Smooth muscle cell (in vitro differentiated cells): ENCODE data around the gene PLXDC1. TPM values are rescaled to one million over a fixed set of nuclear protein-coding genes. Genes with fewer than 3 reads are reported as not detected.
"Not testable (repeated sequence)": the region's sequence is repeated elsewhere in the genome, so short reads cannot be mapped to it uniquely, and the experiment has no call there.

Experiments used
- DNase-seq: peaks from one replicate; lab custom pipeline; 2025; ENCODE audit not compliant: unreplicated experiment; lab: John Stamatoyannopoulos, UW
- H2AFZ ChIP-seq: fragments of 200-600 bp; sonication (generic); 2 replicates; pipeline ENCODE4 v1.6.0; 2016; ENCODE audit warnings: antibody characterized with exemption, low read depth, mild to moderate bottlenecking
- H3F3A ChIP-seq: fragments of 200-600 bp; sonication (generic); 2 replicates; pipeline ENCODE4 v1.6.0; 2017; ENCODE audit warnings: antibody characterized with exemption, low read depth
- H3K27ac ChIP-seq: fragments of 200-600 bp; sonication (generic); 2 replicates; pipeline ENCODE4 v1.5.1; 2016; ENCODE audit warnings: low read depth, mild to moderate bottlenecking
- H3K27me3 ChIP-seq: fragments of 200-600 bp; sonication (generic); 2 replicates; pipeline ENCODE4 v1.6.1; 2016; ENCODE audit warnings: low read depth, mild to moderate bottlenecking
- H3K36me3 ChIP-seq: fragments of 200-600 bp; sonication (generic); 2 replicates; pipeline ENCODE4 v1.5.1; 2016; ENCODE audit warnings: low read depth
- H3K4me1 ChIP-seq: fragments of 200-600 bp; sonication (generic); 2 replicates; pipeline ENCODE4 v1.5.1; 2016; ENCODE audit warnings: low read depth
- H3K4me2 ChIP-seq: fragments of 200-600 bp; sonication (generic); 2 replicates; pipeline ENCODE4 v1.6.0; 2016; ENCODE audit warnings: mild to moderate bottlenecking
- H3K4me3 ChIP-seq: fragments of 200-600 bp; sonication (generic); 2 replicates; pipeline ENCODE4 v1.5.1; 2016; ENCODE audit warnings: mild to moderate bottlenecking
- H3K79me2 ChIP-seq: fragments of 200-600 bp; sonication (generic); 2 replicates; pipeline ENCODE4 v1.6.0; 2016; ENCODE audit warnings: low read depth, mild to moderate bottlenecking
- H3K9ac ChIP-seq: fragments of 200-600 bp; sonication (generic); 2 replicates; pipeline ENCODE4 v1.6.0; 2016; ENCODE audit warnings: low read depth
- H3K9me3 ChIP-seq: fragments of 200-600 bp; sonication (generic); replicated peaks from 2 replicates; pipeline ENCODE4 v1.5.1; 2016; ENCODE audit warnings: low read depth
- H4K20me1 ChIP-seq: fragments of 200-600 bp; sonication (generic); 2 replicates; pipeline ENCODE4 v1.6.0; 2016; ENCODE audit warnings: low read depth
- WGBS: methylation state at CpG from one replicate; pipeline ENCODE4 v1.1.7; 2016; ENCODE audit warnings: low lambda C conversion rate; 5-methylcytosine and 5-hydroxymethylcytosine counted together
- polyA plus RNA-seq: library from polyadenylated mRNA; unstranded; fragments of >200 nt; fragmentation: Nextera tagmentation; extraction: Ambion mirVana; gene quantifications from 2 replicates; pipeline ENCODE4 v1.2.1, GENCODE V29; 2016
- total RNA-seq: library from RNA; depleted of rRNA; stranded (reverse); fragments of >200 nt; gene quantifications from 2 replicates; pipeline ENCODE4 v1.2.3, GENCODE V29; 2014
- TF ChIP-seq, protein P1 (sequence below): fragments of 200-600 bp; sonication (generic); IDR thresholded peaks from 2 replicates; pipeline ENCODE4 v1.5.1; 2017; ENCODE audit warnings: borderline replicate concordance, mild to moderate bottlenecking, antibody characterized with exemption; ENCODE audit not compliant: insufficient read depth, poor library complexity, severe bottlenecking

Gene PLXDC1
- total and polyA plus RNA-seq, 2 experiments from 2014 or later, result 17.4 to 18.5 TPM

DNA sequence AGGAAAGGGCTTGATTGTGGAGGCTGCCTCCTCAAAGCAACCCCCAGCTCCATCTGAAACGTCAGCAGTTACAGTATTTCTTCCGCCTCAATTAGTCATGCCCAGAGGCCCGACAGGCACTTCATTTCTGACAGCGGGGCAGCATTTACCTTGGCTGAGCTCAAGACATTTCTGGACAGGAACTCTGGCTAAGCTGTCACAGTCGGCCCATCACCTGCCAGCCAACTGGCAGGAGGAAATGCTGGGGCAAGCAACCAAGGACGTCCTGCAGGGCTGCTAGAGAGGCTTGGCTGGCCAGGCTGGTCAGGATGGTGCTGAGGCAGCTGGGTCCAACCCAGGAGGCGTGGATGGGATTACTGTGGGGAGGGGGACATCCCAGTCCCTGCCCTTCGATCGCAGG is 27.8 kb downstream of the PLXDC1 start:
- Histone ChIP-seq H3K27ac (no peak overlapping the region), H3K9me3 (no peaks in the 10 kb centered on the region), H3K4me2 (no peak overlapping the region), H3K79me2 (no peaks in the 10 kb centered on the region), H3F3A (no peaks in the 10 kb centered on the region), H2AFZ (no peak overlapping the region), H3K27me3 (no peaks in the 10 kb centered on the region), H3K4me3 (no peak overlapping the region), H3K9ac (no peak overlapping the region), H3K4me1 (no peaks in the 10 kb centered on the region), H3K36me3 (no peaks in the 10 kb centered on the region), H4K20me1 (no peaks in the 10 kb centered on the region)
- 75% methylated on average over 9 of the region's 9 CpGs for WGBS
- TF ChIP-seq, protein P1, sequence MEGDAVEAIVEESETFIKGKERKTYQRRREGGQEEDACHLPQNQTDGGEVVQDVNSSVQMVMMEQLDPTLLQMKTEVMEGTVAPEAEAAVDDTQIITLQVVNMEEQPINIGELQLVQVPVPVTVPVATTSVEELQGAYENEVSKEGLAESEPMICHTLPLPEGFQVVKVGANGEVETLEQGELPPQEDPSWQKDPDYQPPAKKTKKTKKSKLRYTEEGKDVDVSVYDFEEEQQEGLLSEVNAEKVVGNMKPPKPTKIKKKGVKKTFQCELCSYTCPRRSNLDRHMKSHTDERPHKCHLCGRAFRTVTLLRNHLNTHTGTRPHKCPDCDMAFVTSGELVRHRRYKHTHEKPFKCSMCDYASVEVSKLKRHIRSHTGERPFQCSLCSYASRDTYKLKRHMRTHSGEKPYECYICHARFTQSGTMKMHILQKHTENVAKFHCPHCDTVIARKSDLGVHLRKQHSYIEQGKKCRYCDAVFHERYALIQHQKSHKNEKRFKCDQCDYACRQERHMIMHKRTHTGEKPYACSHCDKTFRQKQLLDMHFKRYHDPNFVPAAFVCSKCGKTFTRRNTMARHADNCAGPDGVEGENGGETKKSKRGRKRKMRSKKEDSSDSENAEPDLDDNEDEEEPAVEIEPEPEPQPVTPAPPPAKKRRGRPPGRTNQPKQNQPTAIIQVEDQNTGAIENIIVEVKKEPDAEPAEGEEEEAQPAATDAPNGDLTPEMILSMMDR, result no peak
- no peak for DNase-seq

DNA sequence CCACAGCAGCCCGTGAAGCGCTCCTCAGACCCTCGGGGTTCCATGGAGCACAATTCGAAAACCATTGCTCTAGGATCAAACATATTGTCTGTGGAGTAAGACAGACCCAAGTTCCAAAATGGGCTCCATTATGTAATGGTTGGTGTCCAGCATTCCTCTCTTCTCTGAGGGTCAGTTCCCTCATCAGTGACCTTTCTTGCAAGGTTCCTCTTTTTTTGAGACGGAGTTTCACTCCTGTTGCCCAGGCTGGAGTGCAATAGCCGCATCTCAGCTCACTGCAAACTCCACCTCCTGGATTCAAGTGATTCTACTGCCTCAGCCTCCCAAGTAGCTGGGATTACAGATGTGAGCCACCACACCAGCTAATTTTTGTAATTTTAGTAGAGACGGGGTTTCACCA is 28.4 kb downstream of the PLXDC1 start:
- Histone ChIP-seq H3K79me2 (no peaks in the 10 kb centered on the region), H3K4me3 (no peak overlapping the region), H3K4me1 (no peaks in the 10 kb centered on the region), H3K27me3 (no peaks in the 10 kb centered on the region), H3K36me3 (no peaks in the 10 kb centered on the region), H3K9me3 (no peaks in the 10 kb centered on the region), H3F3A (no peaks in the 10 kb centered on the region), H3K27ac (no peak overlapping the region), H3K4me2 (no peak overlapping the region), H2AFZ (no peak overlapping the region), H3K9ac (no peak overlapping the region), H4K20me1 (no peaks in the 10 kb centered on the region)
- no peak for DNase-seq
- 97% methylated on average over 7 of the region's 7 CpGs for WGBS
- TF ChIP-seq, protein P1, result no peak

GRCh38 chr17:39121919-39122318 is 29.5 kb downstream of the PLXDC1 start:
- not testable (repeated sequence) for H3K4me2 ChIP-seq, H3K4me1 ChIP-seq, H3K4me3 ChIP-seq, H3K36me3 ChIP-seq, H3K79me2 ChIP-seq, H3K27me3 ChIP-seq, H3K27ac ChIP-seq, H3K9me3 ChIP-seq, H3K9ac ChIP-seq, H4K20me1 ChIP-seq, DNase-seq, H3F3A ChIP-seq, H2AFZ ChIP-seq
- WGBS, result 95% methylated on average over 10 of the region's 10 CpGs

DNA sequence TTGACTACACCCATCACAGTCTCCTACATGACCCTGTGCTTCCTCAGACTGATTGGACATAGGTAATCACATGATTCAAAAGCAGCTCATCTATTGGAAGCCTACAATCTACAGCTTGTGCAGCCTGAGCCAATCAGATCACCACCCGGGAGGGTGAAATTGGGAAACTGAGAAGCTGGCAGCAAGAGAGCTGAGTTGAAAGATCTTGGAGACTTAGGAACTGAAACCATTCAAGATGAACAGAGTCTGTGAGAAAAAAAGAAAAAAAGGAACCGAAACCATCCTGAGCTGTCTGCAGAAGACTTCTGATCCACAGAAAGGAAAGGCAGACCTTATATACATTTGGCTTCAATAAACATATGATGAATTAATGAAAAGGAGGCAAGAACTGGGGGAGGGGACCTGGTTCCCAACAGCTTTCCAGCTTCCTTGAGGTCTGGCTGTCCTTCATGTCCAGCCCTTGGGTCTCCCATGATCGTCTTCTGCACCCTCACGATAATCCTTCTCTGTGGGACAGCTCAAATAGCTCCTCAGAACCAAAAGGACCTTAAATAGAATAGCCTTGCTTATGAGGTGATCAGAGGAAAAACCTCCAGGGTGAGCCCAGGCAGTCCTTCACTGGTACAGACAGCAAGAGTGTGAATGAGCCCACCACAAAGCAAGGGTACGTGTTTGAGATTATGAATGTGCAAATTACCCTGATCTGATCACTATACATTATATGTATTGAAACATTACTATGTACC is 32.6 kb downstream of the PLXDC1 start:
- Histone ChIP-seq H3K4me2 (no peak overlapping the region), H3K9ac (no peak overlapping the region), H3F3A (no peaks in the 10 kb centered on the region), H3K9me3 (no peaks in the 10 kb centered on the region), H3K4me3 (no peak overlapping the region), H3K27ac (no peak overlapping the region), H3K4me1 (no peaks in the 10 kb centered on the region), H3K36me3 (no peaks in the 10 kb centered on the region), H3K79me2 (no peaks in the 10 kb centered on the region), H3K27me3 (no peaks in the 10 kb centered on the region), H2AFZ (no peak overlapping the region), H4K20me1 (no peaks in the 10 kb centered on the region)
- 98% methylated on average over 5 of the region's 5 CpGs for WGBS
- DNase-seq, result no peak
- TF ChIP-seq, protein P1, result no peak
